Thyroid gland (tissue), 4 donors: ENCODE measurements around the gene RP9. TPM values are rescaled to one million over a fixed set of nuclear protein-coding genes. Genes with fewer than 3 reads are reported as not detected.

ENCODE experiments used
- DNase-seq, 2 donors: peaks; one replicate each; pipeline ENCODE4 v3.0.0-alpha.2; 2019
- H3K27ac ChIP-seq, 3 donors: fragments of 200-600 bp; sonication (generic); 1 replicate in 2 of 3; 2 replicates in 1 of 3; pipeline ENCODE4 v1.5.1; 2016 to 2019; ENCODE audit warnings: mild to moderate bottlenecking in 1 of 3, moderate library complexity in 1 of 3
- H3K27me3 ChIP-seq: fragments of 200-600 bp; sonication (generic); one replicate; pipeline ENCODE4 v1.5.1; 2019
- H3K36me3 ChIP-seq, 2 donors: fragments of 200-600 bp; sonication (generic); one replicate each; pipeline ENCODE4 v1.5.1; 2016 to 2019
- H3K4me1 ChIP-seq, 2 donors: fragments of 200-600 bp; sonication (generic); one replicate each; pipeline ENCODE4 v1.5.1; 2017 to 2019
- H3K4me3 ChIP-seq, 3 donors: fragments of 200-600 bp; sonication (generic); replicated peaks in 1 of 3; 1 replicate in 2 of 3; 2 replicates in 1 of 3; pipeline ENCODE4 v1.5.1; 2016; ENCODE audit warnings: mild to moderate bottlenecking in 1 of 3
- H3K9me3 ChIP-seq: fragments of 200-600 bp; sonication (generic); one replicate; pipeline ENCODE4 v1.5.1; 2017
- POLR2A ChIP-seq, 2 donors: fragments of 450-650 bp; IDR thresholded peaks; one replicate each; pipeline ENCODE4 v1.6.1; 2017; ENCODE audit warnings: antibody characterized with exemption in 2 of 2, mild to moderate bottlenecking in 2 of 2, moderate library complexity in 1 of 2
- WGBS, 2 donors: methylation state at CpG; one replicate each; pipeline ENCODE4 v1.1.5; 2017; 5-methylcytosine and 5-hydroxymethylcytosine counted together
- intact Hi-C: fragments of 100-400 bp; cut with DNase I; formaldehyde crosslinking; loops from one replicate; pipeline ENCODE4 v1.15.1; 2023
- total RNA-seq, 4 donors: library from RNA; depleted of rRNA; stranded (reverse); fragments of >200 nt; gene quantifications; one replicate each; pipeline ENCODE4 v1.2.3, GENCODE V29; 2016
- TF ChIP-seq, protein P1 (sequence below), 6 experiments: fragments of 200-600 bp in 3 of 6; fragments of 450-650 bp in 3 of 6; sonication (generic) in 3 of 6; IDR thresholded peaks; one replicate each; pipeline ENCODE4 v1.5.1; 2016 to 2019; ENCODE audit warnings: antibody characterized with exemption in 6 of 6, mild to moderate bottlenecking in 2 of 6, inconsistent platforms in 1 of 6, moderate library complexity in 1 of 6

RP9 gene
- total RNA-seq, 4 donors from 2014 or later = 8.7 to 23.5 (median 12.8) TPM

DNA sequence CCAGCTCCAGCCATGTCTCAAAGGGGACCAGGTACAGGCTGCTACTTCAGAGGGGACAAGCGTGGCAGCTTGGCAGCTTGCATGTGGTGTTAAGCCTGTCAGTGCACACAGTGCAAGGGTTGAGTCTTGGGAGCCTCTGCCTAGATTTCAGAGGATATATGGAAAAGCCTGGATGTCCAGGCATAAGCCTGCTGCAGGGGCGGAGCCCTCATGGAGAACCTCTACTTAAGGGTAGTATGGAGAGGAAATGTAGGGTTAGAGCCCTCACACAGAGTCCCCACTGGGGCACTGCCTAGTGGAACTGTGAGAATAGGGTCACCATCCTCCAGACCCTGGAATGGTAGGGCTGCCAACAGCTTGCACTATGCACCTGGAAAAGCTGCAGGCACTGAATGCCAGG lies 38.9 kb downstream of the RP9 start:
- TF ChIP-seq, protein P1, sequence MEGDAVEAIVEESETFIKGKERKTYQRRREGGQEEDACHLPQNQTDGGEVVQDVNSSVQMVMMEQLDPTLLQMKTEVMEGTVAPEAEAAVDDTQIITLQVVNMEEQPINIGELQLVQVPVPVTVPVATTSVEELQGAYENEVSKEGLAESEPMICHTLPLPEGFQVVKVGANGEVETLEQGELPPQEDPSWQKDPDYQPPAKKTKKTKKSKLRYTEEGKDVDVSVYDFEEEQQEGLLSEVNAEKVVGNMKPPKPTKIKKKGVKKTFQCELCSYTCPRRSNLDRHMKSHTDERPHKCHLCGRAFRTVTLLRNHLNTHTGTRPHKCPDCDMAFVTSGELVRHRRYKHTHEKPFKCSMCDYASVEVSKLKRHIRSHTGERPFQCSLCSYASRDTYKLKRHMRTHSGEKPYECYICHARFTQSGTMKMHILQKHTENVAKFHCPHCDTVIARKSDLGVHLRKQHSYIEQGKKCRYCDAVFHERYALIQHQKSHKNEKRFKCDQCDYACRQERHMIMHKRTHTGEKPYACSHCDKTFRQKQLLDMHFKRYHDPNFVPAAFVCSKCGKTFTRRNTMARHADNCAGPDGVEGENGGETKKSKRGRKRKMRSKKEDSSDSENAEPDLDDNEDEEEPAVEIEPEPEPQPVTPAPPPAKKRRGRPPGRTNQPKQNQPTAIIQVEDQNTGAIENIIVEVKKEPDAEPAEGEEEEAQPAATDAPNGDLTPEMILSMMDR (IDR thresholded peaks at IDR 0.05) = no peak
- TF ChIP-seq POLR2A (IDR thresholded peaks at IDR 0.05) = no peak
- 90 to 100% methylated on average over 2 of the region's 2 CpGs for WGBS, 2 donors
- intact Hi-C loops = no loop called here
- no peak for DNase-seq
- Histone ChIP-seq H3K9me3 (no peaks in the 10 kb centered on the region), H3K27ac (no peak overlapping the region), H3K4me1 (peaks cover 0 to 7% of the 10 kb centered on the region in 2 donors), H3K4me3 (no peak overlapping the region), H3K27me3 (no peaks in the 10 kb centered on the region), H3K36me3 (no peaks in the 10 kb centered on the region)

DNA sequence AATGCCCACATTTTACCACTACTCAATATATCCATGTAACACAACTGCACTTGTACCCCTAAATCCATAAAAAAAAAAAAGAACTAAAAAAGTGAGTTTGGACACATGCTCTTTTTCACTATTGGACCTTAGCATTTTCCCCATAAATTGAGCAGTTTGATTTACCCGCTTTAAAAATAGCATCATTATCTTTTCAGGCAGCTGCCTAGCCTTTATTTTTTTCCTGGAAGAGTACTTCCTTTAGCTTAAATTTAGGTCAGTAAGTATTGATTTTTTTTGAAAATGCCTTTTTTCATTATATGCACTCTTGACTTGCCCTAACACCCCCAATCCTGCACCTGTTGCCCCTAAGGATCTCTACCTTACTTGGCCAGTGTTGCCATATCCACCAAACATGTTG lies 41.3 kb downstream of the RP9 start:
- Histone ChIP-seq H3K4me3 (no peak overlapping the region), H3K36me3 (no peaks in the 10 kb centered on the region), H3K9me3 (no peaks in the 10 kb centered on the region), H3K4me1 (peaks cover 4 to 6% of the 10 kb centered on the region in 2 donors), H3K27me3 (no peaks in the 10 kb centered on the region), H3K27ac (no peak overlapping the region)
- WGBS, 2 donors = 90 to 92% methylated on average over 1 of the region's 1 CpG
- intact Hi-C loops = no loop called here
- no peak for TF ChIP-seq POLR2A (IDR thresholded peaks at IDR 0.05)
- TF ChIP-seq, protein P1 (IDR thresholded peaks at IDR 0.05) = no peak
- DNase-seq = no peak

DNA sequence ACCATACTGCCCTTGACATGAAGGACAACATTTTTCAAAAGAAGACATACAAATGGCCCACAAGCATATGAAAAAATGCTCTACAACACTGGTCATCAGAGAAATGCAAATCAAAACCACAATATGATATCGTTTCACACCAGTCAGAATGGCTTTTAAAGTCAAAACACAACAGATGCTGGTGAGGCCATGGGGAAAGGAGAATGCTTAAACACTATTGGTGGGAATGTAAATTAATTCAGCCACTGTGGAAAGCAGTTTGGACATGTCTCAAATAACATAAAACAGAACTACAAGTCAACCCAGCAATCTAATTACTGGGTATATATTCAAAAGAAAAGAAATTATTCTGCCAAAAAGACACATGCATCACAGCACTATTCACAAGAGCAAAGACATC lies 42.4 kb downstream of the RP9 start:
- Histone ChIP-seq H3K4me3 (no peak overlapping the region), H3K9me3 (no peaks in the 10 kb centered on the region), H3K27ac (no peak overlapping the region), H3K4me1 (peaks cover 0 to 4% of the 10 kb centered on the region in 2 donors), H3K27me3 (no peaks in the 10 kb centered on the region), H3K36me3 (no peaks in the 10 kb centered on the region)
- no peak for DNase-seq
- intact Hi-C loops = no loop called here
- WGBS, 2 donors = 86 to 100% methylated on average over 1 of the region's 1 CpG
- no peak for TF ChIP-seq POLR2A (IDR thresholded peaks at IDR 0.05)
- TF ChIP-seq, protein P1 (IDR thresholded peaks at IDR 0.05) = no peak

DNA sequence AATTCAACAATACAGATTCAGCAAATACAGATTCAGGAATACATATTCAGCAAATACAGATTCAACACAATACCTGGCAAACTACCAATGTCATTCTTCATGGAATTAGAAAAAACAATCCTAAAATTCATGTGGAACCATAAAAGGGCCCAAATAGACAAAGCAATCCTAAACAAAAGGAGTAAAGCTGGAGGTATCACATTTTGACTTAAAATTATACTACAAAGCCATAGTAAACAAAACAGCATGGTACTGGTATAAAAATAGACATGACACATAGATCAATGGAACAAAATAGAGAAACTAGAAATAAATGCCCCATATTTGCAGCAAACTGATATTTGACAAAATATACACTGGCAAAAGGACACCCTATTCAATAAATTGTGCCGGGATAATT lies 43.2 kb downstream of the RP9 start:
- intact Hi-C loops = no loop called here
- H3K4me1 ChIP-seq = peaks cover 4 to 8% of the 10 kb centered on the region in 2 donors

DNA sequence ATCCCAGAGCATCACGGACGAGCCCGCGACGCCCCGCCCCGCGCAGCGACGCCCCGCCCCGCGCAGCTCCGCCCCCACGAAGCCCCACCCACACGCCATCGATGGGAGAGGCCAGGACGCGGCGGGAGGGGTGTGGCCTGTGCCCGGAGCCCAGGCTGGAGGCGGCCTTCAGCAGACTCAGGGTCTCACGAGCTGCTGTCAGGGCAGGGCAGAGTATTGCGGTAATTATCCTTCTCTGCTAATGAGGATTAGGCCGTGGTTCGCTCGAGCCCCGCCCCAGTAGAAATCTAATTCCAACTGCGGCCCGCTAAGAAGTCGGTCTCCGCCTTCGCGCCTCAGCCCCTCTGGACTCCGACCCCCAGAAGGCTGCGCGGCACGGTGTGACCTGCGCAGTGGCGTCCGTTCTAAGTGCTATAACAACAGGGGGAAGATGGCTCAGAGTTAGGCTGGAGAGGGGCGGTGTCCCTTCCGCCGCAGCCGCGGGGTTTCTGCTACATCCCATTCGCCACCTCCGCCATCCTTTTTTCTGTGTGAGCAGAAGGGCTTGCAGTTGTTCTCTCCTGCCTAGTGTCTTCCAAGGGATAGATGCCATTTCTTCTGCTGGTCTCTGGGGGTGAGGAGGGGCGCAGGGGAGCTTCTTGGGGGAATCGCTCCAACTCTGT lies 46.3 kb downstream of the RP9 start:
- H3K9me3 ChIP-seq = no peaks in the 10 kb centered on the region
- H3K27me3 ChIP-seq = no peaks in the 10 kb centered on the region
- WGBS, 2 donors = 0 to 2% methylated on average over 21 to 25 of the region's 50 CpGs
- intact Hi-C loops = loop anchor here (5.0 kb wide), 3 partner anchors 64 to 216 kb away; partner anchors contain the start of gene BBS9
- peak in 1 of 2 donors; percentile 58 for TF ChIP-seq POLR2A (IDR thresholded peaks at IDR 0.05)
- TF ChIP-seq, protein P1 (IDR thresholded peaks at IDR 0.05) = no peak
- H3K4me1 ChIP-seq = peaks cover 6 to 12% of the 10 kb centered on the region in 2 donors
- peak overlapping the region; percentile 84 to 89 (median 89) for H3K27ac ChIP-seq
- peak overlapping the region; percentile 39 to 92 (median 60) for H3K4me3 ChIP-seq
- H3K36me3 ChIP-seq = no peaks in the 10 kb centered on the region
- peak; percentile 91 for DNase-seq

More for the DNA sequence above, 43.2 kb downstream of the RP9 start:
- Histone ChIP-seq H3K27me3 (no peaks in the 10 kb centered on the region), H3K27ac (no peak overlapping the region), H3K36me3 (no peaks in the 10 kb centered on the region), H3K4me3 (no peak overlapping the region), H3K9me3 (no peaks in the 10 kb centered on the region)
- TF ChIP-seq, protein P1 (IDR thresholded peaks at IDR 0.05) = no peak
- no peak for TF ChIP-seq POLR2A (IDR thresholded peaks at IDR 0.05)
- DNase-seq = no peak
- WGBS, 2 donors = 98 to 100% methylated on average over 1 of the region's 1 CpG
